ENCODE measurements around the gene TOP3A.
A peak's percentile ranks its signal among the peaks of the same experiment; 100 is the strongest.

TOP3A gene

GRCh38 chr17:18267366-18267765 lies 47.4 kb downstream of the TOP3A start:
- TF ChIP-seq CTCF (IDR thresholded peaks at IDR 0.05; ENCODE audit: insufficient read depth, low read depth, low read length, missing control alignments), result no peak
- no peak overlapping the region for H3K4me3 ChIP-seq (ENCODE audit: low read depth, low read length)
- no peak for DNase-seq (ENCODE audit: low read depth)

GRCh38 chr17:18263885-18264682 lies 50.7 kb downstream of the TOP3A start:
- TF ChIP-seq CTCF (IDR thresholded peaks at IDR 0.05; ENCODE audit: insufficient read depth, low read depth, low read length, missing control alignments), result no peak
- no peak for DNase-seq (ENCODE audit: low read depth)
- no peak overlapping the region for H3K4me3 ChIP-seq (ENCODE audit: low read depth, low read length)

- DNase-seq (ENCODE audit: low read depth), result no peak
- no peak overlapping the region for H3K4me3 ChIP-seq (ENCODE audit: low read depth, low read length)
- TF ChIP-seq CTCF (IDR thresholded peaks at IDR 0.05; ENCODE audit: insufficient read depth, low read depth, low read length, missing control alignments), result no peak
Observed at GRCh38 chr17:18262641-18263040, 52.2 kb downstream of the TOP3A start.

- no peak for DNase-seq (ENCODE audit: low read depth)
- no peak overlapping the region for H3K4me3 ChIP-seq (ENCODE audit: low read depth, low read length)
Observed at GRCh38 chr17:18262111-18262510, 52.7 kb downstream of the TOP3A start.

GRCh38 chr17:18261659-18262058 lies 53.1 kb downstream of the TOP3A start:
- H3K4me3 ChIP-seq (ENCODE audit: low read depth, low read length), result peak overlapping the region; percentile 62
- no peak for DNase-seq (ENCODE audit: low read depth)
- no peak for TF ChIP-seq CTCF (IDR thresholded peaks at IDR 0.05; ENCODE audit: insufficient read depth, low read depth, low read length, missing control alignments)

More at GRCh38 chr17:18262111-18262510, 52.7 kb downstream of the TOP3A start:
- TF ChIP-seq CTCF (IDR thresholded peaks at IDR 0.05; ENCODE audit: insufficient read depth, low read depth, low read length, missing control alignments), result no peak

GRCh38 chr17:18261146-18261515 lies 53.7 kb downstream of the TOP3A start:
- peak; percentile 57 for DNase-seq (ENCODE audit: low read depth)
- H3K4me3 ChIP-seq (ENCODE audit: low read depth, low read length), result peak overlapping the region; percentile 62
- TF ChIP-seq CTCF (IDR thresholded peaks at IDR 0.05; ENCODE audit: insufficient read depth, low read depth, low read length, missing control alignments), result no peak
